Panc1 (cell line): Measurements from ENCODE around the gene SBNO2.

ENCODE experiments used
- CTCF ChIP-seq: fragments of 450-650 bp; IDR thresholded peaks from 2 replicates; pipeline ENCODE4 v1.5.1; 2017; ENCODE audit warnings: mild to moderate bottlenecking
- POLR2AphosphoS5 ChIP-seq: IDR thresholded peaks from 2 replicates; pipeline ENCODE4 v1.6.1; 2012; ENCODE audit warnings: mild to moderate bottlenecking, low read depth, low read length, moderate library complexity
- REST ChIP-seq, 2 experiments: IDR thresholded peaks; 2 replicates each; pipeline ENCODE4 v1.6.1; 2011 to 2012; ENCODE audit warnings: low read depth in 2 of 2, control low read depth in 1 of 2, low read length in 1 of 2, mild to moderate bottlenecking in 1 of 2, moderate library complexity in 1 of 2; ENCODE audit not compliant: insufficient read depth in 1 of 2
- SIN3A ChIP-seq: IDR thresholded peaks from 2 replicates; pipeline ENCODE4 v1.6.1; 2012; ENCODE audit warnings: low read depth, mild to moderate bottlenecking, low read length, moderate library complexity, borderline replicate concordance; ENCODE audit not compliant: insufficient read depth
- TCF7L2 ChIP-seq: IDR thresholded peaks from 2 replicates; pipeline ENCODE4 v1.6.1; 2011; ENCODE audit warnings: mild to moderate bottlenecking, low read depth, low read length, inconsistent platforms

GRCh38 chr19:1118999-1119398, 55.1 kb downstream of the SBNO2 start:
- TF ChIP-seq REST (IDR thresholded peaks at IDR 0.05; ENCODE audit: insufficient read depth in 1 of 2, low read depth in 2 of 2, low read length in 1 of 2): no peak
- TF ChIP-seq CTCF: no peak
- TF ChIP-seq POLR2AphosphoS5: no peak
- TF ChIP-seq TCF7L2: no peak
- TF ChIP-seq SIN3A: no peak
